Mesangial cell (primary cell): ENCODE measurements around the gene GMPR. TPM values are rescaled to one million over a fixed set of nuclear protein-coding genes. Genes with fewer than 3 reads are reported as not detected.

ENCODE experiments used
- total RNA-seq: library from RNA; depleted of rRNA; stranded (reverse); fragments of >200 nt; gene quantifications from 2 replicates; pipeline ENCODE4 v1.2.3, GENCODE V29; 2015

The GMPR gene
- 2.4 and 2.6 TPM in 2 replicates for total RNA-seq

GRCh38 chr6:16238057-16238962 lies at the start of gene GMPR:
Gene GMPR, plus strand, starts transcription at chr6:16238587. Its CDS starts 107 bp downstream, at chr6:16238694.

Other genes starting within 250 kb of the GMPR start
- gene MYLIP, start 109.5 kb upstream of the GMPR start, total RNA-seq = 2.6 and 7.7 TPM in 2 replicates